ENCODE measurements around the gene FANCC.

Gene FANCC

DNA sequence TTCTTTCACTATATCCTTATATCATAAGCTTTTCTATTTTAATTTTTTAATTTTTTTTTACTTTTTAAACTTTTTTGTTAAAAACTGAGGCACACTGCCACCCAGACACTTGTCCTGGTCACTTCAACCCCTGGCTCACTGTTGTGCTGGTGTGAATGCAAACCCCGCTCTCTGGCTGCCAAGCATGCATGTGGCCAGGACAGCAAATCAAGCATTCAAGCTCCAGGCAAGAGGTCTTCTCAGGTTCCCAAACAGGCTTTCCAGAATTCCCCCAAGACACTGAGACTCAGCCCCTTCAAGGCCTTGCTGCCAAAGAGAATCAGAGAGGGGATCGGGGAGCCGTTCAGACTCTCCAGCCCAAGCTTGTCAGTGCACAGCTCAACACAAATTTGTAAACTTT lies 139.9 kb downstream of the FANCC start:
- H3K4me1 ChIP-seq (ENCODE audit: control insufficient read depth, low read depth, low read length): peaks cover 11% of the 10 kb centered on the region
- no peak overlapping the region for H3K9ac ChIP-seq (ENCODE audit: low read length)
- no peaks in the 10 kb centered on the region for H3K36me3 ChIP-seq (ENCODE audit: control insufficient read depth, low read depth, low read length)
- H3K4me3 ChIP-seq (ENCODE audit: low read length): no peak overlapping the region
- H3K27ac ChIP-seq (ENCODE audit: low read length): no peak overlapping the region
- H3K27me3 ChIP-seq (ENCODE audit: control insufficient read depth, insufficient read depth, low read length): no peaks in the 10 kb centered on the region
- no peaks in the 10 kb centered on the region for H3K9me3 ChIP-seq (ENCODE audit: control insufficient read depth, low read depth, low read length)

DNA sequence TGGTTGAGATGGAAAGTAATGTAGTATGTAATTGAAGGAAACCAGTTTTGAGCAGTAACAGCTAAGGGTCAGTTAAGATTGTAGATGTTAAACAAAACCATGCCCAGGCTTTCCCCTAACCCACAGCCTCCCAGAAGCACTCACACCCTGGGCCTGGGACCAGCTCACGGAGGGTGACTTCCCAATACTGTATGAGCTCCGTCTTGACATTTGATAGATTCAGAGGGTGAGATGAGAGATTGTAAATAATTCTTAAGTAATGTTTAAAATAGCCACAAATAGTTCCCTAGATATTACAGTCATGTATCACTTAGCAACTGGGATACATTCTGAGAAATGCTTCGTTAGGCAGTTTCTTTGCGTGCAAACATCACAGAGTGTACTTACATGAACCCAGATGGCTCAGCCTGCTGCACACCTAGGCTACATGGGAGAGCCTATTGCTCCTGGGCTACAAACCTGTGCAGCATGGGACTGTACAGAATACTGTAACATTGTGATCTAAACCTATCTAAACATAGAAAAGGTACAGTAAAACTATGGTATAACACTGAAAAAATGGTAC lies 140.7 kb downstream of the FANCC start:
- no peaks in the 10 kb centered on the region for H3K9me3 ChIP-seq (ENCODE audit: control insufficient read depth, low read depth, low read length)
- no peak overlapping the region for H3K4me3 ChIP-seq (ENCODE audit: low read length)
- H3K36me3 ChIP-seq (ENCODE audit: control insufficient read depth, low read depth, low read length): no peaks in the 10 kb centered on the region
- no peaks in the 10 kb centered on the region for H3K27me3 ChIP-seq (ENCODE audit: control insufficient read depth, insufficient read depth, low read length)
- peaks cover 10% of the 10 kb centered on the region for H3K4me1 ChIP-seq (ENCODE audit: control insufficient read depth, low read depth, low read length)
- no peak overlapping the region for H3K27ac ChIP-seq (ENCODE audit: low read length)
- H3K9ac ChIP-seq (ENCODE audit: low read length): no peak overlapping the region

DNA sequence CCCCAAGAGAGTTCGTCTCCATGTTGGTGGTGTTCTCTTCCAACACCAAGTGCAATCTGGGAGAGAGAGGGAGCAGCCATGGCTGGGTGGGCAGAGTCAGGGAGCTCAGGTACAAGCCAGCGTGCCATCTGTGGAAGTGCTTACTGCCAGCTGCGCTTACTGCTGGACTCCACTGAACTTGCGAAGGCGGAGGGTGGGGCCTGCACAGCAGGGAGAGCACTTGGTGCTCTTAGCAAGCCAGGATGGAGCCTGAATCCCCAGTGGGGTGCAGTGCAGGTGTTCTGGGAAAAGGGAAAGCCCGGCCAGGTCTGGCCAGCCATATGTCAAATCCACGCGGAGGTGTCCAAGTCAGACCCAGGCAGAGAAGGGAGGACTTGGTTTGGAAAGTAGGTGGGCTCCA lies 142.0 kb downstream of the FANCC start:
- no peak overlapping the region for H3K4me3 ChIP-seq (ENCODE audit: low read length)
- H3K27ac ChIP-seq (ENCODE audit: low read length): no peak overlapping the region
- peaks cover 23% of the 10 kb centered on the region for H3K4me1 ChIP-seq (ENCODE audit: control insufficient read depth, low read depth, low read length)
- no peak overlapping the region for H3K9ac ChIP-seq (ENCODE audit: low read length)
- H3K27me3 ChIP-seq (ENCODE audit: control insufficient read depth, insufficient read depth, low read length): no peaks in the 10 kb centered on the region
- H3K36me3 ChIP-seq (ENCODE audit: control insufficient read depth, low read depth, low read length): no peaks in the 10 kb centered on the region
- H3K9me3 ChIP-seq (ENCODE audit: control insufficient read depth, low read depth, low read length): no peaks in the 10 kb centered on the region

DNA sequence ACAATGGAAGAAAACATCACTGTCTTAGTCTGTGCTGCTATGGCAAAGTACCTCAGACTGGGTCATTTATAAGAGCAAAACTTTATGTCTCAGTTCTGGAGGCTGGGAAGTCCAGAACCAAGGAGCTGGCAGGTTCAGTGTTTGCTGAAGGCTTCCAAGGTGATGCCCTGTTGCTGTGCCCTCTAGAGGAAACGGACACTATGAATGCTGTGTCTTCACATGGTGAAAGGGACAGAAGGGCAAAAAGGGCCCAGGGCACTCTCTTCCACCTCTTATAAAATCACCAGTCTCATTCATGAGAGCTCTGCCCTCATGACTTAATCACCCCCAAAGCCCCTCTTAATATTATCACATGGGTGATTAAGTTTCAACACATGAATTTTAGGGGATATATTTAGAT lies 143.5 kb downstream of the FANCC start:
- no peak overlapping the region for H3K9ac ChIP-seq (ENCODE audit: low read length)
- H3K36me3 ChIP-seq (ENCODE audit: control insufficient read depth, low read depth, low read length): peaks cover 2% of the 10 kb centered on the region
- H3K4me1 ChIP-seq (ENCODE audit: control insufficient read depth, low read depth, low read length): peaks cover 23% of the 10 kb centered on the region
- H3K27me3 ChIP-seq (ENCODE audit: control insufficient read depth, insufficient read depth, low read length): no peaks in the 10 kb centered on the region
- no peak overlapping the region for H3K27ac ChIP-seq (ENCODE audit: low read length)
- no peak overlapping the region for H3K4me3 ChIP-seq (ENCODE audit: low read length)
- H3K9me3 ChIP-seq (ENCODE audit: control insufficient read depth, low read depth, low read length): no peaks in the 10 kb centered on the region

DNA sequence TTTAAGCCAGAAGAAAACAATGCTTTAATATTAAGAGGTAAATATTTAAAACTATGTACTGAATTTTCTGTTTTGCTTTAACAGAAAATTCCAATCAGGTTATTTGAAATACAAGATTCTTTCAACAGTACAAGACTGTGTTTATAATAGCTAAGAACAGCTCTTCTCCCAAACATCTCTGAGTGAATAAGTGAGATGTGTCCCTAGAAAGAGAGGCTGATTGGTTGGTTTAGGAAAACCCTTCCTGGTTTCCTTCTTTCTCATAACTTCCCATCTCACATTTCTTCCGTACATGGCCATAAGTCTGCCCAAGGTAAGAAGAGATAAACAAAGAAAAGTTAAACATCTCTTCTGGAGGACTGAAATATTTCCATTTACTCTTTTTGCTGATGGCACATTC lies 145.9 kb downstream of the FANCC start:
- no peaks in the 10 kb centered on the region for H3K27me3 ChIP-seq (ENCODE audit: control insufficient read depth, insufficient read depth, low read length)
- H3K4me1 ChIP-seq (ENCODE audit: control insufficient read depth, low read depth, low read length): peaks cover 23% of the 10 kb centered on the region
- peaks cover 2% of the 10 kb centered on the region for H3K36me3 ChIP-seq (ENCODE audit: control insufficient read depth, low read depth, low read length)
- no peak overlapping the region for H3K27ac ChIP-seq (ENCODE audit: low read length)
- no peak overlapping the region for H3K4me3 ChIP-seq (ENCODE audit: low read length)
- H3K9ac ChIP-seq (ENCODE audit: low read length): no peak overlapping the region
- no peaks in the 10 kb centered on the region for H3K9me3 ChIP-seq (ENCODE audit: control insufficient read depth, low read depth, low read length)

DNA sequence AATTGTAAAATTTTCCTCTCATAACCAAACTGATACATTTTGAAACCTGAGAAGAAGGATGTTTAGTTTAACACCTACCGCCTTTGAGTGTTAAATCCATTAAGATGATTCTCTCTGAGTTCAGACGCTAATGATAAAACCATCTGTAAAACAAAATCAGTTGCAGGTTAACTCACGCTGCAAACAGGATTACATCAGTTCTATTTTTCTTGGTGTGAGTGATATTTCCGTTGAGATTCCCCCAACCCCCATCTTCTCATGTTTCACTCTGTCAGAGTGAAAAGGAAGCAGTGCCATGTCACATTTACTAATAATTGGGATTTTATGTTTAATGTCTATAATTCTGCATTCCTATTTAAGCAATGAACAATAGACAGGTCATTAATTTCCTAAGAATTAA lies 146.5 kb downstream of the FANCC start:
- Histone ChIP-seq H3K9me3 (ENCODE audit: control insufficient read depth, low read depth, low read length) (no peaks in the 10 kb centered on the region), H3K27ac (ENCODE audit: low read length) (no peak overlapping the region), H3K27me3 (ENCODE audit: control insufficient read depth, insufficient read depth, low read length) (no peaks in the 10 kb centered on the region), H3K9ac (ENCODE audit: low read length) (no peak overlapping the region), H3K4me3 (ENCODE audit: low read length) (no peak overlapping the region), H3K4me1 (ENCODE audit: control insufficient read depth, low read depth, low read length) (peaks cover 19% of the 10 kb centered on the region), H3K36me3 (ENCODE audit: control insufficient read depth, low read depth, low read length) (peaks cover 2% of the 10 kb centered on the region)

DNA sequence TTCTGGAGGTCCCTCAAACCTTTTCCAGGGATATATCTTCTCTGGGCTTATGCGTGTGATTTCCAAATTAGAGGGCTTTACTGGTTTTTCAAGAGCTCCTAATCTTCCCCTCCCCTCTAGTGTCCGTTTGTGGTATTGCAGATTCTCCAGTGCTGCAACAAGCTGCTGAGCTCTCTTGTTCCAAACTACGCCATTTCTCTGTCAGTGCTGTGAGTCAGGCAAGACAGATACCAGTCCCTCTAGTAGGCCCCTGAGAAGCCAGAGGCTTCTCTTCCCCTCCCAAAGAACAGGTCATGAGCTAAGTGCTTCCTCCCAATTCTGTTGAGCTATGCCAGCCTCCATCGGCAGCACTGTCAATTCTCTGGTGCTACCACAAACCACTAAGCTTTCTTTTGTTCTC lies 149.5 kb downstream of the FANCC start:
- Histone ChIP-seq H3K4me1 (ENCODE audit: control insufficient read depth, low read depth, low read length) (peaks cover 14% of the 10 kb centered on the region), H3K27me3 (ENCODE audit: control insufficient read depth, insufficient read depth, low read length) (no peaks in the 10 kb centered on the region), H3K9ac (ENCODE audit: low read length) (no peak overlapping the region), H3K4me3 (ENCODE audit: low read length) (no peak overlapping the region), H3K36me3 (ENCODE audit: control insufficient read depth, low read depth, low read length) (peaks cover 2% of the 10 kb centered on the region), H3K27ac (ENCODE audit: low read length) (no peak overlapping the region), H3K9me3 (ENCODE audit: control insufficient read depth, low read depth, low read length) (no peaks in the 10 kb centered on the region)

DNA sequence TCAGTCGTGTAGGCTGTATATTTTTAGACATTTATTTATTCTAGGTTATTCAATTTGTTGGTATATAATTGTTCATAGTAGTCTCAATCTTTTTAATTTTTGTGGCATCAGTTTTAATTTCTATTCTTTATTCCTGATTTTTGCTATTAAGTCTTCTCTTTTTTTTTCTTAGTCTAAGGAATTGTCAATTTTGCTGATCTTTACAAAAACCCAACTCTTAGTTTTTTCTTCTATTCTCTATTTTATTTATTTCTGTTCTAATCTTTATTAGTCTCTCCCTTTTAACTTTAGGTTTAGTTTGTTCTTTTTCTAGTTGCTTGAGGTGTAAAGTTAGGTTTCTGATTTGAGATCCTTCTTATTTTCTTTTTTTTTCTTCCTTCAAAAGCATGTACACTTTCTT lies 152.5 kb downstream of the FANCC start:
- Histone ChIP-seq H3K9ac (ENCODE audit: low read length) (no peak overlapping the region), H3K27me3 (ENCODE audit: control insufficient read depth, insufficient read depth, low read length) (no peaks in the 10 kb centered on the region), H3K36me3 (ENCODE audit: control insufficient read depth, low read depth, low read length) (peaks cover 2% of the 10 kb centered on the region), H3K4me1 (ENCODE audit: control insufficient read depth, low read depth, low read length) (no peaks in the 10 kb centered on the region), H3K9me3 (ENCODE audit: control insufficient read depth, low read depth, low read length) (no peaks in the 10 kb centered on the region), H3K4me3 (ENCODE audit: low read length) (no peak overlapping the region), H3K27ac (ENCODE audit: low read length) (no peak overlapping the region)

DNA sequence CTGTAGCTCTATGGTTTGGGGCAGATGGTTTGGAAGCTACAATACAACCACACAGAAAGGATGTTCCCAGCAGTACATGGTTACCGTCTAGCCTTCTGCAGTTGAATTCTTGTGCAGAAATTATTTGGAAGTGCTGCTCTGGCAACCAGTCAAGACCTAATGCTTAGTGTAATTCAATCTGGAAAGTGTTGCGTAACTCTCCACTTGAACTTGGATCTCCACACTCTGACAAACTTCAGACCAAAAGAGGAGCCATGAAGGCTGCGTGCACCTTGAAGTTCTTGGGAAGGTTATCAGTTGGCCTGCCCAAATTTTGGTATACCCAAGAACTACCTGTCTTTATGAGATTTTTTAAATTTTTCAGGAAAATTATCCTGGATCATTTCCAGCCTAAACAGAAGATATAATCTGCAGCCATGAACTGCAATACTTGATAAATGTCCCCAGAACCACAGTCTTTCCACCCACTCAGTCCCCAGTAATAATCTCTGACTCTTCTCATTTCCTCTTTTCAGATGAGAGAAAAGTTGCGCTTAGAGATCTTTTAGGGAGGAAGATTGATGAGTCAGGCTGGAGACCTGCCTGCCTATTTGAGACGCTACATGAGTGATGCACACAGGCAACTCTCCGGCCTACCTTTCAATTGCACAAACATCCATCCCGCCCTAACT lies 159.9 kb downstream of the FANCC start:
- H3K36me3 ChIP-seq (ENCODE audit: control insufficient read depth, low read depth, low read length): no peaks in the 10 kb centered on the region
- H3K27ac ChIP-seq (ENCODE audit: low read length): no peak overlapping the region
- no peaks in the 10 kb centered on the region for H3K27me3 ChIP-seq (ENCODE audit: control insufficient read depth, insufficient read depth, low read length)
- no peaks in the 10 kb centered on the region for H3K4me1 ChIP-seq (ENCODE audit: control insufficient read depth, low read depth, low read length)
- H3K4me3 ChIP-seq (ENCODE audit: low read length): no peak overlapping the region
- no peak overlapping the region for H3K9ac ChIP-seq (ENCODE audit: low read length)
- no peaks in the 10 kb centered on the region for H3K9me3 ChIP-seq (ENCODE audit: control insufficient read depth, low read depth, low read length)

DNA sequence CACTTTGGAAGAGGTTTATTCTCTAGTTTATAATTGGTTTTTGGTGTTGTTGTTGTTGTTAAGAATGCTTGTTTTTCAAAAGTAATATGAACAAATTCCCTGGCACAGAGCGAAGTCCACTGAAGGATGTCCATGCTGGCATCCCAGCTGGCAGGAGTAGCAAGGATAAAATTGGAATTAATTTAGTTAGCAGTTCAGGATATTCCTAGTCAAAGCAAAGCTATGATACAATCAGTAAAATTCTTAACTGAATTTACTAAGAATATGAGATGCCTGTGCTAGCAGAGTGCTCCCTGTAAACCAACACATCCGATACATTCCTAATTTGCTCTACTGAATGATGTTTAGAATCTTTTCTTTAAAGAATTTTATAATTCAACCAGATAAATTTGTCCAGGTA lies 161.4 kb downstream of the FANCC start:
- no peak overlapping the region for H3K9ac ChIP-seq (ENCODE audit: low read length)
- no peaks in the 10 kb centered on the region for H3K9me3 ChIP-seq (ENCODE audit: control insufficient read depth, low read depth, low read length)
- no peak overlapping the region for H3K27ac ChIP-seq (ENCODE audit: low read length)
- H3K4me3 ChIP-seq (ENCODE audit: low read length): no peak overlapping the region
- no peaks in the 10 kb centered on the region for H3K36me3 ChIP-seq (ENCODE audit: control insufficient read depth, low read depth, low read length)
- no peaks in the 10 kb centered on the region for H3K4me1 ChIP-seq (ENCODE audit: control insufficient read depth, low read depth, low read length)
- H3K27me3 ChIP-seq (ENCODE audit: control insufficient read depth, insufficient read depth, low read length): no peaks in the 10 kb centered on the region

DNA sequence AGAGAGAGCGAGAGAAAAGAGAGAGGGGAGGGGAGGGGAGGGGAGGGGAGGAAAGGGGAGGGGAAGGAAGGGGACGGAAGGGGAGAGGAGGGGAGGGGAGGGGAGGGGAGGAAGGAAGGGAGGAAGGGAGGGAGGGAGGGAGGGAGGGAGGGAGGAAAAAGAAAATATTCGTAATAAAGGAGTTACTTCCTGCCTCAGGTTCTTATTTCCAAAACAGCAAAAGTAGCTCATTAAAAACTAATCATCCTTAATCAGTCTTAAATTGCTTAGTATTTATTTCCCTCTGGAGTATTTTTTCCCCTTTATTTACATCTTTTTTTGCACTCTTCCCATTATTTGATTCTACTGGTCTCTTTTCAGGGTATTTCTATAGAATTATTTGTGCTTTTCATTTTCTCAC lies 162.3 kb downstream of the FANCC start:
- Histone ChIP-seq H3K36me3 (ENCODE audit: control insufficient read depth, low read depth, low read length) (no peaks in the 10 kb centered on the region), H3K4me1 (ENCODE audit: control insufficient read depth, low read depth, low read length) (no peaks in the 10 kb centered on the region), H3K27me3 (ENCODE audit: control insufficient read depth, insufficient read depth, low read length) (no peaks in the 10 kb centered on the region), H3K4me3 (ENCODE audit: low read length) (no peak overlapping the region), H3K9ac (ENCODE audit: low read length) (no peak overlapping the region), H3K27ac (ENCODE audit: low read length) (no peak overlapping the region), H3K9me3 (ENCODE audit: control insufficient read depth, low read depth, low read length) (no peaks in the 10 kb centered on the region)

DNA sequence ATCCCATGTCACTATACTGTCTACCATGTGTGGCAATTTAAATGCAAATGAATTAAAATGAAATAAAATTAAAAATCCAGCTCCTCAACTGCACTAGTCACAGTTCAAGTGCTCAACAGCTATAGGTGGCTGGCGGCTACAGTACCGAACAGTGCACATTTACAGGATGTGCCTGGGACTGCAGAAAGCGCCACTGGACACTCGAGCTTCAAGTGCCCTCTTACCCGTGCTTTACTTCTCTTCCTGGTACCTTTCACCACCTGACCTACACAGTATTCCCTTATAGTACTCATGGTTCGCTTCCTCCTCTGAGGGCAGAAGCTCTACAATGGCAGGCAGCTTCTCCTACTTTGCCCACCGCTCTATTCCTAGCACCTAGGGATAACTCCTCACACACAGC lies 166.6 kb downstream of the FANCC start:
- Histone ChIP-seq H3K4me1 (ENCODE audit: control insufficient read depth, low read depth, low read length) (peaks cover 4% of the 10 kb centered on the region), H3K9ac (ENCODE audit: low read length) (no peak overlapping the region), H3K4me3 (ENCODE audit: low read length) (no peak overlapping the region), H3K27ac (ENCODE audit: low read length) (no peak overlapping the region), H3K36me3 (ENCODE audit: control insufficient read depth, low read depth, low read length) (no peaks in the 10 kb centered on the region), H3K9me3 (ENCODE audit: control insufficient read depth, low read depth, low read length) (no peaks in the 10 kb centered on the region), H3K27me3 (ENCODE audit: control insufficient read depth, insufficient read depth, low read length) (no peaks in the 10 kb centered on the region)

Data from iPS-18a (cell line).